ENCODE results near the gene EXOSC5. TPM values are rescaled to one million over a fixed set of nuclear protein-coding genes. Genes with fewer than 3 reads are reported as not detected.
A peak's percentile ranks its signal among the peaks of the same experiment; 100 is the strongest.

The EXOSC5 gene
- total RNA-seq, 2 experiments from 2014 or later = 46.6 to 47.0 TPM

DNA sequence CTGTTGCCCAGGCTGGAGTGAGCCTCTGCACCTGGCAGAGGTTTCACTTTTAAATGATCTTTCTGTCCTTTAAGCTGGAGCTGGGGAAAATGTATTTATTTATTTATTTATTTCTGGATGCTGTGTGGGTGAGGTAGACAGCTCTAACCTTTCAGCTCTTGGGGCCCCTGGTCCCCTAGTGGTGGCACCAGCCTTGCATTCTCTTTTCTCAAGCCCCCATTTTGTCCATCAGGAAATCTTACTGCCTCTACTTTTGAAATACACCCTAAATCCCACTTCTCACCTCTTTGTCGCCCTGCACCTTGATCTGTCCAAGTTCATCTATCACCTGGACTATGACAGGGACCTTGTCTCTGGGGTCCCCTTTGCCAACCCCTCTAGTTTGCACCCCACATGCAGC, 31.1 kb downstream of the EXOSC5 start:
- ChIA-PET CTCF (interaction anchor here (0.6 to 1.0 kb wide), 3 partner anchors 9 to 82 kb away, joined by 3 to 4 read pairs (median 3); no protein-coding TSS in a partner anchor), POLR2A (interaction anchor here (4.2 kb wide), 1 partner anchor 11 kb away, joined by 20 read pairs; no protein-coding TSS in a partner anchor)
- no peaks in the 10 kb centered on the region for H3K9me3 Mint-ChIP-seq
- peaks cover 4% of the 10 kb centered on the region for H3K36me3 Mint-ChIP-seq (ENCODE audit: low read depth)
- H3K27ac Mint-ChIP-seq = no peak overlapping the region
- H3K4me1 Mint-ChIP-seq (ENCODE audit: low read depth) = peaks cover 21% of the 10 kb centered on the region
- DNase-seq = peak; percentile 57
- ATAC-seq = no peak
- TF ChIP-seq, protein P1, sequence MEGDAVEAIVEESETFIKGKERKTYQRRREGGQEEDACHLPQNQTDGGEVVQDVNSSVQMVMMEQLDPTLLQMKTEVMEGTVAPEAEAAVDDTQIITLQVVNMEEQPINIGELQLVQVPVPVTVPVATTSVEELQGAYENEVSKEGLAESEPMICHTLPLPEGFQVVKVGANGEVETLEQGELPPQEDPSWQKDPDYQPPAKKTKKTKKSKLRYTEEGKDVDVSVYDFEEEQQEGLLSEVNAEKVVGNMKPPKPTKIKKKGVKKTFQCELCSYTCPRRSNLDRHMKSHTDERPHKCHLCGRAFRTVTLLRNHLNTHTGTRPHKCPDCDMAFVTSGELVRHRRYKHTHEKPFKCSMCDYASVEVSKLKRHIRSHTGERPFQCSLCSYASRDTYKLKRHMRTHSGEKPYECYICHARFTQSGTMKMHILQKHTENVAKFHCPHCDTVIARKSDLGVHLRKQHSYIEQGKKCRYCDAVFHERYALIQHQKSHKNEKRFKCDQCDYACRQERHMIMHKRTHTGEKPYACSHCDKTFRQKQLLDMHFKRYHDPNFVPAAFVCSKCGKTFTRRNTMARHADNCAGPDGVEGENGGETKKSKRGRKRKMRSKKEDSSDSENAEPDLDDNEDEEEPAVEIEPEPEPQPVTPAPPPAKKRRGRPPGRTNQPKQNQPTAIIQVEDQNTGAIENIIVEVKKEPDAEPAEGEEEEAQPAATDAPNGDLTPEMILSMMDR (IDR thresholded peaks at IDR 0.05) = peak; percentile 30
- intact Hi-C loops (cut with micrococcal nuclease) = no loop called here
- H3K27me3 Mint-ChIP-seq = no peaks in the 10 kb centered on the region
- H3K4me3 Mint-ChIP-seq = no peak overlapping the region

DNA sequence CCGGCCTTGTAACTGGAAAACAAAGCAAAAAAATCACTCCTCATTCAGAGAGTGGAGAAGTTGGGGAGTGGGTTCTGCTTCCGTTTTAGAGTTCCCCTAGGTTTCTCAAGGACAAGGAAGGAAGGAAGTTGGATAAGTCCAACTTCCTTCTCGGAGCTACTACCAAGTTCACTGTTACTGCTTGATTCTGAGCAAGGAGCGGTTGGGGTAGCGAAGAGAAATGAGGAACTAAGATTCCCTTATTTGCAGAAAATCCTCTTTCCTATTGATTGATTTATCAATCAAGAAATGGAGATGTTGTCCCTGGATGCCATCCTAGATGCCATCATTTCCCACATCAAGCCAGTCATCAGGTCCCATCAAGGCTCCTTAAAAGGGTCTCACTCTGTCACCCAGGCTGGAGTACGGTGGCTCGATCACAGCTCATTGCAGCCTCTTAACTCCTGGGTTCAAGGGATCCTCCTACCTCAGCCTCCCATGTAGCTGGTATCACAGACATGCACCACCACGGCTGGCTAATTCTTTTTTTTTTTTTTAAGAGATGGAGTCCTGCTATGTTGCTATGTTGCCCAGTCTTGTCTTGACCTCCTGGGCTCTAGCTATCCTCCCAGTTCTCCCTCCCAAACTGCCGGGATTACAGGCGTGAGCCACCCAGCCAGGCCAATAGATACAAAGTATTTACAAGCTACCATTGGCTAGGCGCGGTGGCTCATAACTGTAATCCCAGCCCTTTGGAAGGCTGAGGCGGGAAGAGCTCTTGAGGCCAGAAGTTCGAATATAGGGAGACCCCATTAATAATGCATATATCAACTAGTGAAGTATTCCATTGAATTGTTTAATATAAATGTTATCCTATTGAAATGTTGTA, 32.4 kb downstream of the EXOSC5 start:
- Mint-ChIP-seq H3K9me3 (no peaks in the 10 kb centered on the region), H3K36me3 (ENCODE audit: low read depth) (peaks cover 10% of the 10 kb centered on the region), H3K4me3 (peak overlapping the region; percentile 96), H3K4me1 (ENCODE audit: low read depth) (peaks cover 25% of the 10 kb centered on the region), H3K27me3 (no peaks in the 10 kb centered on the region), H3K27ac (peak overlapping the region; percentile 99)
- intact Hi-C loops (cut with micrococcal nuclease) = no loop called here
- ATAC-seq (no peak), DNase-seq (no peak)
- POLR2A ChIA-PET = interaction anchor here (1.0 to 4.2 kb wide), 8 partner anchors 10 to 62 kb away, joined by 3 to 30 read pairs (median 4); no protein-coding TSS in a partner anchor
- CTCF ChIA-PET = interaction anchor here (0.7 to 2.4 kb wide), 15 partner anchors 8 to 232 kb away, joined by 3 to 19 read pairs (median 5); partner anchors contain the start of gene TGFB1
- TF ChIP-seq, protein P1 (IDR thresholded peaks at IDR 0.05) = no peak

DNA sequence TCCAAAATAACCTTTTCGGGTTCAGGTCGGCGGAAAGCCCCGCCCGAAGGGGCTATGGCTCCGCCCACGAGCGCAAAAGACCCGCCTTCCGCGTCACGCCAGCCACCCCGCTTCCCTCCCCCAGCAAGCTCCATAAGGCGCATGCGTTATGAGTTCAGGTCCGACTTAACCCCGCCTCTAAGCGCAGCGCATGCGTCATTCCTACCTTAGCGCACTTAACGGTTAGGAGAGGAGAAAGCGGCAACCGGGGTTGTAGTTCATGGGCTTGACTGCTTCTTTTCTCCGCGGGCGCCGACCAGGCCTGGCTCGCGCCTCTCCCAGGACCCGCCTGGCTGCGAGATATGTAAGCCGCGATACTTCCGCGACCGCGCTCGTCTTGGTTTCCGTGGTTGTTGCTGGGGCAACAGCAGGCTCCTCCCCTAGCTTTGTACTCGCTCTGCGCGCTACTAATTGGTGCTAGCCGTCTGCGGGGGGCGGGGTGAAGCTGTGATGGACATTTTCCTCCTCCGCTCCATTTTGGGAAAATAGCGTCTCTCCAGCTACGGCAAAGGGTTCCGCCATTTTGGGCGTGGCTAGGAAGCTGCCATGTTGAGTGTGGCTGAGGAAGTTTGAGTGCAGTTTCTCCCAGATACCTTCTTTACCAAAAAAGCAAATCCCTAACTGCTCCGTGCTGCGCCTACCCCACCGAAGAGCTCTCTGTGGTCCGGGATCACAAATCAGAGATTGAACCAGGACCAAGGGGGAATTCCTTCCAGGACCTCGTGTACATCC, 33.2 kb downstream of the EXOSC5 start, which contains the start of gene B9D2:
B9D2 (minus strand) TSS at position 397 of the 771 bp plus-strand sequence. CDS start 630 bp downstream, outside the sequence.
- Mint-ChIP-seq H3K27me3 (no peaks in the 10 kb centered on the region), H3K9me3 (no peaks in the 10 kb centered on the region), H3K36me3 (ENCODE audit: low read depth) (peaks cover 11% of the 10 kb centered on the region), H3K4me3 (peak within 1 kb of the TSS; percentile 96), H3K27ac (peak within 1 kb of the TSS; percentile 99), H3K4me1 (ENCODE audit: low read depth) (peaks cover 28% of the 10 kb centered on the region)
- ATAC-seq (peak; percentile 96), DNase-seq (peak; percentile 99)
- POLR2A ChIA-PET = interaction anchor here (1.0 to 4.2 kb wide), 8 partner anchors 9 to 101 kb away, joined by 3 to 30 read pairs (median 4); no protein-coding TSS in a partner anchor
- CTCF ChIA-PET = interaction anchor here (0.8 to 2.4 kb wide), 13 partner anchors 9 to 233 kb away, joined by 3 to 19 read pairs (median 4); partner anchors contain the start of genes TGFB1 and TMEM91
- intact Hi-C loops (cut with micrococcal nuclease) = no loop called here
- TF ChIP-seq, protein P1 (IDR thresholded peaks at IDR 0.05) = no peak

DNA sequence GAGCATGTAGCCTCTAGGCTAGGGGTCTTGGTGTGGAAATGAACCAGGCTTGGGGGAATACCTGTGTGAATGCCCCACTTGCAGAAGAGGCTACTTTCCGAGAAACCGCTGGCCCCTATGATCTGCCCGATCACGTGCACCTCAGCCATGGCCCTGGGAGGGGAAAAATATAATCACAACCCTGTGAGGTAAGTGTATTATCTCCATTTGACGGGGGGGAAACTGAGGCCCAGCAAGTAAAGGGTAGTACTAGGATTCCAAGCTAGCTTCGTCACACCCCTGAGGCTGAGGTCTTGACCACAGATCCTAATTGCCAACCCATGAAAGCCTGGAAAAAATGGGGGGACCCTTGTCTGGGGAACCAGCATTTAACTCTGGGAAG, 33.8 kb downstream of the EXOSC5 start:
- ATAC-seq (no peak), DNase-seq (no peak)
- intact Hi-C loops (cut with micrococcal nuclease) = no loop called here
- TF ChIP-seq, protein P1 (IDR thresholded peaks at IDR 0.05) = no peak
- Mint-ChIP-seq H3K9me3 (no peaks in the 10 kb centered on the region), H3K4me3 (peak overlapping the region; percentile 96), H3K36me3 (ENCODE audit: low read depth) (peaks cover 13% of the 10 kb centered on the region), H3K27me3 (no peaks in the 10 kb centered on the region), H3K4me1 (ENCODE audit: low read depth) (peaks cover 30% of the 10 kb centered on the region), H3K27ac (peak overlapping the region; percentile 99)
- POLR2A ChIA-PET = interaction anchor here (1.0 to 4.2 kb wide), 6 partner anchors 8 to 100 kb away, joined by 3 to 30 read pairs (median 4); no protein-coding TSS in a partner anchor
- CTCF ChIA-PET = interaction anchor here (0.9 to 2.4 kb wide), 8 partner anchors 8 to 207 kb away, joined by 3 to 19 read pairs (median 4); partner anchors contain the start of genes TGFB1 and TMEM91
